HG02938 (cell line): Measurements from ENCODE around the gene EXT2.

ENCODE experiments used
- ATAC-seq: cut with Tn5 transposase; IDR thresholded peaks from one replicate; pipeline ENCODE4 v1.9.1; 2021; ENCODE audit warnings: mild to moderate bottlenecking, moderate library complexity; ENCODE audit not compliant: unreplicated experiment

Gene EXT2

DNA sequence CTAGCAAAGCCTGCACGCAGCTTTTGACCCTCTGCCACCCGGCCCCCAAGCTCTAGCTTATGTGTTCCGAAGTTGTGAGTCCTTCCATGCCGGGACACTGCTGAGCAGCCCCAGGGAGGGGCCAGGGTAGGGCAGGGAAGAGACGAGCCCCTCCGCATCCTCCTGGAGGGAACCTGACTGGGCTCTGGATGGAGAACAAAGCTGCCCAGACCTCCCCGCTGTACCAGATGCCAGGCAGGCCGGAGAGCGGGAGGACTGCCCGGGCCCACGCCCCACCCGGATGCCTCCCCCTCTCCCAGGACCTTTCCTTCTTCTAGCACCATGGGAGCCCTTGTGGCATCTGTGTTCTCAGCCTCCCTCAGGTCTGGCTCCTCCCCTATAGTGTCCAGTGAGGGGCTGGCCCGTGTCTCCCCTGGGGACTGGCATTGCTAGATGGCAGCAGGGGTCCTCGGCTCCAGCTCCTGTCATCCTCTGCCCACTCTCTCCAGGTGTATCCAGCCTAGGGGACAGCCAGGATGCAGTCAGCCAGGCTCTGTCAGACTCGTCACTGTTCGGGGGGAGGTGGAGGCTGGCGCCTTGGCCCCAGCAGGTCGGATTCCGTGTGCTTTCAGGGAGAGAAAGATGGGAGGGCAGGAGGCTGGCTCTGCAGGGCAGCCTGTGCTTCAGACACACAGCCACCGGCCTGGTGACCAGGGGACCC is 168.4 kb downstream of the EXT2 start:
- no peak for ATAC-seq

DNA sequence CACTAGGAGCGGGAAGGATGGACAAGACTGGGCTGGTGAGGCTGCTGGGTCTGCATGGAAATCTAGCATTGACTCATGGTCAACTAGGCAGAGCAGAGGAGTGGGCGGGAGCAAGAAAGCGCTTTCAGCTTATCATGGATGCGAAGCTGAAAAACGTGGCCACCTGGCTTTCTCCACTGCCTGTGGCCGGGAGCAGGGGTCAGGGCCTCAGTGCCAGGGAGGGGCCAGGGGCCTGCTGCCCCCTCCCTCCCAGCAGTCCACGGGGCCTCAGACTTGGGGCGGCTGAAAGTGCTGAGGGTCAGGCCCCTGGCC is 168.9 kb downstream of the EXT2 start:
- no peak for ATAC-seq

DNA sequence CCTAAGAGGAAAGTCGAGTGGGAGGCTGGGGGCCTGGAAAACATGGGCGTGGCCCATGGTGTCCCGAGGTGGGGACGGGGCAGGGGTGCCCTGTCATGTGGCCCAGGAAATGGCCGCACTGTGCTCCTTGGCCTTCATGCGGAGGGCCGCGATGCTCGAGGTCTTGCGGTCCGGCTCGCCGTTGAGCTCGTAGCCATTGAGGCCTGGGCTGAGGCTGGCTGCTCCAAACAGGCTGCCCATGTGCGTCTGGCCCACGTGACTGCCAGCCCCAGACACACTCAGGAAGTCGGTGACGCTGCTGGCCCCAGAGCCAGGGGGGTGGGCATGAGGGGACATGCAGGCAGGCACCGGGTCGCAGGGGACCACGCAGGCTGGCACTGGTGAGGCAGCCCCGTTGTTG is 169.3 kb downstream of the EXT2 start:
- ATAC-seq = no peak

GRCh38 chr11:44266056-44266780 is 170.7 kb downstream of the EXT2 start:
- no peak for ATAC-seq

- ATAC-seq = no peak
Observed at GRCh38 chr11:44267006-44267749, 171.7 kb downstream of the EXT2 start.

- ATAC-seq = no peak
Observed at GRCh38 chr11:44267750-44268613, 172.5 kb downstream of the EXT2 start.

DNA sequence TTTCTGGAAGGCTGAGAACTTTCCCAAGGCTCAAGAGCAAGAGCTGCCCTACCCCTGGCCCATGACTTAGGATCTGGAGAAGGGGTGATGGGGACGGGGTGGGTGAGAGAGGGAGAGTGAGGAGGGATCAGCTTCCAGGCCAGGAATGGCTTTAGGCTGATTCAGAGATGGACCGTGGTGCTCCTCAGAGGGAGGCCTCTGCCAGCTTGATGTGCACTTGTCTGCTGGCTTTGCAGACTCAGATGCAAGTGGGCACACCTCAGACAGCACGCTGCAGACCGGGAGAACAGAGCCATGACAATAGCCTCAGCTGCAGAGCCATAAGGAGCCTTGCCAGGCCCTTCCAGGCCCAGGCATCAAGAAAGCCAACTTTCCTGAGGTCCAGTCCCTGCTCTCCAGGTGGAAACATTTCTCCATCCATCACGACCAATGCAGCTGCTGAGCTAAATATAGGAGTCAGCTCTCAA is 173.2 kb downstream of the EXT2 start:
- no peak for ATAC-seq

GRCh38 chr11:44269369-44270351 is 174.2 kb downstream of the EXT2 start:
- ATAC-seq = no peak

DNA sequence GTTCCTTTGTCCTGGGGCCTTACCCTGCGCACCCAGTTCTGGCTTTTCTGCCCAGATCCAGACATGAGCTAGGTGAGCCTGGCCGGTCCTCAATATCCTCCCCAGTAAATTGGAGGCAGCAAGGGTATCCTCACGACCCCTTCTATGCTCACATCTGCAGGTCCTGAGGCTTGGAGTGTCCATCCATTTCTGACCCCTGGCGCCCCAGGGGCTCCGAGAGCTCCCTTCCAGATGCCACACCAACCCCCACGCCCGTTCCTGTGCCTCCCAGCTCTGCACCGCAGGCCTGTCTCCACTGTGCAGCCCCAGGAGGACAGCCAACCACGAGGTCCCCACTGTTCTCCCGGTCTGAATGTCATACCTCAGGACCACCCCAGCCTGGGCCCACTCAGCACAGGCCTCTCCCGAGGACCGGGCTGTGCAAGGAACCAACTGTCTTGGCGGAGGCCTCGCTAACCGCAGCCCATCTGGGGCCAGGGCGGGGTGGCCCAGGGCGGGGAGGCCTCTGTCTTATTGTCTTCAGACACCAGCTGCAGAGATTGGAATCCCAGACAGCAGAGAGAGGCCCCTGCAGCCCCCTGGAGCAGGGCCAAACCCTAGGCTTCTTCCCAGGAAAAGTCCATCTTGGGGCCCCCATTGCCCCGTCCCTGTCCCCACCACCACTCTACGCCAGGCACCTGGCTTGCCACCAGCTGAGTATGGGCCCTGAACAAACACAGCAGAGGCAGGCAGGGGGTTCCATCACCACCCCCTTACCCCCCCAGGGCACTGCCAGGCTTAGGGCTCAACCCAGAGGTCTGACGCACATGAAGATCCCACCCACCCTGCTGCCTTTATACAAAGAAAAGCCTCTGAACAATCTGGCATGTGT is 175.2 kb downstream of the EXT2 start:
- ATAC-seq = no peak

- no peak for ATAC-seq
Observed at GRCh38 chr11:44271286-44271685, 175.8 kb downstream of the EXT2 start.

DNA sequence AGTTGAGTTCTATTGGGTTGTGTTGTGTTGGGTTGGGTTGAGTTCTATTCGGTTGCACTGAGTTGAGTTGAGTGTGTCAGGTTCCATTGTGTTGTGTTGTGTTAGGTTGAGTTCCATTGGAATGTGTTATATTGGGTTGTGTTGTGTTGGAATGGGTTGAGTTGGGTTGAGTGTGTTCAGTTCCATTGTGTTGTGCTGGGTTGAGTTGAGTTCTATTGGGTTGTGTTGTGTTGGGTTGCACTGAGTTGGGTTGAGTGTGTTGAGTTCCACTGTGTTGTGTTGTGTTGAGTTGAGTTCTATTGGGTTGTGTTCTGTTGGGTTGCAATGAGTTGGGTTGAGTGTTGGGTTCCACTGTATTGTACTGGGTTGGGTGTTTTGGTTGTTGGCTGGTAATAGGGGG is 178.9 kb downstream of the EXT2 start:
- no peak for ATAC-seq

GRCh38 chr11:44275241-44275640 is 179.8 kb downstream of the EXT2 start:
- ATAC-seq = no peak

- no peak for ATAC-seq
Observed at GRCh38 chr11:44275961-44276550, 180.6 kb downstream of the EXT2 start.

DNA sequence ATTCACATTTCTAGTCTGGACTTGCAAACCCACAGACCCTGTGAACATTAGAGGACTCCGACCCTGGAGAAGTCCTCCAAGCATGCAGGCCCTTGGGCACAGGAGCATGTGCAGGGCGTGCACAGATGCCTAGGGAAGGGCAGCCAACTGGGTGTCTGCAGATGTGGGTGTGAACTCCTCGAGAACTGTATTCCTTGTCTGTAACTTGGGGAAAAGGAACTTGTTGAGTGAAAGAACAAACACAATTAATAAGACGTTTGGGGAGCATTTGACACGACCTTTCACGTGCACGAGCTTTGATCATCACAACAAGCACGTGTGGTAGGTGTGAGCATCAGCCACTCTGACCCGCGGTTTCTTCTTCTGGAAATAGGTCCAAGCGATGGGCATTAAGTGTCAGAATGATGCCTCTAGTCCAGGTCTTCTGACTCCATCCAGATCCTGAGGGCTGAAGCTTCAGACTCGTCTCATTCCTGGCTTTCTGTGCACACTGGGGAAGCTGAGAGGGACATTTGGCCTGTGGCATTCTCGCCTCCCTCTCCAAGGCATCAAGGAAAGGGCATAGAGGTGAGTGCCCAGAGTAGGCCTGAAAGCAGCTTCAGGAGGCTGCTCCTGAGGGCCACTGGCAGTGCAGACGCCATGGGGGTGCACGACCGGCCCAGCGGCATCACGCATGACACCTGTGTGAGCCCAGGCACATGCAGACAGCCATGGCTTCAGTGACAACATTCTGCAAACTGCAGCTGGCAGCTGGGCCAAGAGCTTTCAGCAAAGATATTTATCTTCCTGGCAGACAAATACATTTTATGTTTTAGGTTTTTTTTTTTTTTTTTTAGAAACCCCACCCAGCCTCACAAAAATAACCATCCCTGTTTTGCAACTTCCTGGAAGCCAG is 182.0 kb downstream of the EXT2 start:
- no peak for ATAC-seq

GRCh38 chr11:44279483-44279882 is 184.0 kb downstream of the EXT2 start:
- no peak for ATAC-seq

GRCh38 chr11:44280257-44280656 is 184.8 kb downstream of the EXT2 start:
- ATAC-seq = no peak

GRCh38 chr11:44281151-44281550 is 185.7 kb downstream of the EXT2 start:
- no peak for ATAC-seq
